ENCODE results near the gene TMEM121B.

GRCh38 chr22:17091851-17092250 is 29.3 kb downstream of the TMEM121B start:
- TF ChIP-seq, protein P1, sequence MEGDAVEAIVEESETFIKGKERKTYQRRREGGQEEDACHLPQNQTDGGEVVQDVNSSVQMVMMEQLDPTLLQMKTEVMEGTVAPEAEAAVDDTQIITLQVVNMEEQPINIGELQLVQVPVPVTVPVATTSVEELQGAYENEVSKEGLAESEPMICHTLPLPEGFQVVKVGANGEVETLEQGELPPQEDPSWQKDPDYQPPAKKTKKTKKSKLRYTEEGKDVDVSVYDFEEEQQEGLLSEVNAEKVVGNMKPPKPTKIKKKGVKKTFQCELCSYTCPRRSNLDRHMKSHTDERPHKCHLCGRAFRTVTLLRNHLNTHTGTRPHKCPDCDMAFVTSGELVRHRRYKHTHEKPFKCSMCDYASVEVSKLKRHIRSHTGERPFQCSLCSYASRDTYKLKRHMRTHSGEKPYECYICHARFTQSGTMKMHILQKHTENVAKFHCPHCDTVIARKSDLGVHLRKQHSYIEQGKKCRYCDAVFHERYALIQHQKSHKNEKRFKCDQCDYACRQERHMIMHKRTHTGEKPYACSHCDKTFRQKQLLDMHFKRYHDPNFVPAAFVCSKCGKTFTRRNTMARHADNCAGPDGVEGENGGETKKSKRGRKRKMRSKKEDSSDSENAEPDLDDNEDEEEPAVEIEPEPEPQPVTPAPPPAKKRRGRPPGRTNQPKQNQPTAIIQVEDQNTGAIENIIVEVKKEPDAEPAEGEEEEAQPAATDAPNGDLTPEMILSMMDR (IDR thresholded peaks at IDR 0.05; ENCODE audit: insufficient read depth, low read depth, low read length): no peak
- no peak for TF ChIP-seq EZH2 (IDR thresholded peaks at IDR 0.05; ENCODE audit: insufficient read depth, low read length)
